K562 (cell line): ENCODE results near the gene ALDH18A1. TPM values are rescaled to one million over a fixed set of nuclear protein-coding genes. Genes with fewer than 3 reads are reported as not detected.
A peak's percentile ranks its signal among the peaks of the same experiment; 100 is the strongest.

Source experiments
- CREB3L1 ChIP-seq: fragments of 450-650 bp; IDR thresholded peaks from 2 replicates; pipeline ENCODE4 v1.6.1; 2014; ENCODE audit warnings: low read depth, mild to moderate bottlenecking, moderate library complexity, borderline replicate concordance
- E2F6 ChIP-seq, 2 experiments: IDR thresholded peaks; 2 replicates each; pipeline ENCODE4 v1.6.1; 2011; ENCODE audit warnings: borderline replicate concordance in 1 of 2, control low read depth in 1 of 2, low read depth in 1 of 2, low read length in 1 of 2, mild to moderate bottlenecking in 1 of 2, mixed read lengths in 1 of 2, moderate library complexity in 1 of 2; ENCODE audit not compliant: insufficient read depth in 1 of 2, insufficient read length in 1 of 2, poor library complexity in 1 of 2, severe bottlenecking in 1 of 2; ENCODE audit errors: extremely low read depth in 1 of 2
- ELF2 ChIP-seq: fragments of 250-450 bp; sonication (Bioruptor Pico); IDR thresholded peaks from 2 replicates; pipeline ENCODE4 v1.5.0; 2021; ENCODE audit warnings: mild to moderate bottlenecking
- GABPB1 ChIP-seq: sonication (generic); formaldehyde crosslinking; IDR thresholded peaks from 2 replicates; pipeline ENCODE4 v1.8.0; 2022; ENCODE audit warnings: mild to moderate bottlenecking, missing genetic modification reagents
- HDAC1 ChIP-seq, 2 experiments: fragments of 450-650 bp; IDR thresholded peaks; 2 replicates each; pipeline ENCODE4 v1.6.1; 2016 to 2017; ENCODE audit warnings: inconsistent platforms in 1 of 2, mild to moderate bottlenecking in 1 of 2, moderate library complexity in 1 of 2
- HNRNPK ChIP-seq: fragments of 200-400 bp; formaldehyde crosslinking; IDR thresholded peaks from one replicate; pipeline ENCODE4 v1.6.1; 2018; ENCODE audit warnings: mild to moderate bottlenecking, low read depth, low read length; ENCODE audit not compliant: poor library complexity, severe bottlenecking
- HNRNPL ChIP-seq: fragments of 200-400 bp; formaldehyde crosslinking; IDR thresholded peaks from 2 replicates; pipeline ENCODE4 v1.6.1; 2017; ENCODE audit warnings: low read depth, mild to moderate bottlenecking, low read length
- HSF4 ChIP-seq: fragments of 250-450 bp; sonication (Bioruptor Pico); IDR thresholded peaks from 2 replicates; pipeline ENCODE4 v2.1.2; 2022; ENCODE audit warnings: mild to moderate bottlenecking, moderate library complexity, borderline replicate concordance
- MAX ChIP-seq: sonication (generic); formaldehyde crosslinking; IDR thresholded peaks from 2 replicates; pipeline ENCODE4 v1.9.0; 2022; ENCODE audit warnings: mild to moderate bottlenecking, missing genetic modification reagents
- PCBP1 ChIP-seq: fragments of 200-400 bp; formaldehyde crosslinking; IDR thresholded peaks from 2 replicates; pipeline ENCODE4 v1.6.1; 2018; ENCODE audit warnings: mild to moderate bottlenecking, low read depth, low read length; ENCODE audit not compliant: poor library complexity, severe bottlenecking
- POU5F1 ChIP-seq: fragments of 150-350 bp; IDR thresholded peaks from 2 replicates; pipeline ENCODE4 v1.6.1; 2014; ENCODE audit warnings: borderline replicate concordance, low read length, low read depth, mild to moderate bottlenecking; ENCODE audit not compliant: partially characterized antibody
- TRIM28 ChIP-seq: fragments of 450-650 bp; IDR thresholded peaks from 2 replicates; pipeline ENCODE4 v1.6.1; 2017
- ZNF407 ChIP-seq: fragments of 450-650 bp; IDR thresholded peaks from 2 replicates; pipeline ENCODE4 v1.6.1; 2016; ENCODE audit warnings: low read depth
- polyA plus RNA-seq, 8 experiments: library from polyadenylated mRNA; depleted of rRNA in 4 of 8; stranded (reverse) in 5 of 8; unstranded in 3 of 8; fragments of >200 nt; fragmentation: Nextera tagmentation in 2 of 8; fragmentation: Illumina TruSeq in 1 of 8; extraction: Ambion mirVana in 2 of 8; extraction: Trizol in 1 of 8; gene quantifications; 2 replicates each; pipeline versions ENCODE4 v1.2.1 to v1.2.3, GENCODE V29; 2011 to 2014; ENCODE audit warnings: inconsistent platforms in 1 of 8, missing spikeins in 1 of 8
- total RNA-seq, 7 experiments: library from RNA; depleted of rRNA in 6 of 7; stranded (reverse); fragments of >200 nt in 6 of 7; fragmentation: Illumina TruSeq in 2 of 7; extraction: Trizol in 2 of 7; gene quantifications; 2 replicates each; pipeline versions ENCODE4 v1.2.1 to v1.2.3, GENCODE V29; 2011 to 2021; ENCODE audit warnings: low replicate concordance in 1 of 7

Gene ALDH18A1
- total and polyA plus RNA-seq, 9 of the 15 experiments (the other 6 are each of a cell fraction or from before 2014, with no cell fraction given) = 12.0 to 83.3 (median 43.8) TPM

- TF ChIP-seq ZNF407 = no peak
- peak; percentile 57 for TF ChIP-seq GABPB1 (CRISPR knock-in tag)
- peak; percentile 61 to 62 for TF ChIP-seq E2F6 (IDR thresholded peaks at IDR 0.05; ENCODE audit: borderline replicate concordance in 1 of 2, extremely low read depth in 1 of 2, insufficient read depth in 1 of 2, insufficient read length in 1 of 2, low read depth in 1 of 2, low read length in 1 of 2, poor library complexity in 1 of 2, severe bottlenecking in 1 of 2)
- peak; percentile 99 for TF ChIP-seq HNRNPL
- no peak for TF ChIP-seq TRIM28
- TF ChIP-seq HNRNPK = peak; percentile 100
- peak; percentile 94 for TF ChIP-seq CREB3L1
- no peak for TF ChIP-seq PCBP1
- TF ChIP-seq POU5F1 = no peak
- TF ChIP-seq ELF2 (CRISPR knock-in tag) = no peak
- TF ChIP-seq MAX (CRISPR knock-in tag) = peak; percentile 92
- TF ChIP-seq HSF4 (CRISPR knock-in tag) = no peak
- TF ChIP-seq HDAC1 (IDR thresholded peaks at IDR 0.05) = peak in 1 of 2 experiments; percentile 68; a peak in 1 of 4 replicates
These were observed at the start of gene ALDH18A1 (continued) for GRCh38 chr10:95656291-95657164.
